Prostate gland (tissue), 2 donors: Measurements from ENCODE around the gene FSIP1. TPM values are rescaled to one million over a fixed set of nuclear protein-coding genes. Genes with fewer than 3 reads are reported as not detected.

Experiments
- DNase-seq: peaks from one replicate; pipeline ENCODE4 v3.0.0-alpha.2; 2019; ENCODE audit warnings: low spot score
- H3K27ac ChIP-seq, 2 donors: fragments of 200-600 bp; sonication (generic); 2 replicates each; pipeline ENCODE4 v1.5.1; 2017 to 2019
- H3K27me3 ChIP-seq: fragments of 200-600 bp; sonication (generic); replicated peaks from 2 replicates; pipeline ENCODE4 v1.5.1; 2019; ENCODE audit not compliant: insufficient read depth
- H3K36me3 ChIP-seq, 2 donors: fragments of 200-600 bp; sonication (generic); 1 replicate in 1 of 2; 2 replicates in 1 of 2; pipeline versions ENCODE4 v1.5.1 to v1.8.1; 2017 to 2019
- H3K4me1 ChIP-seq: fragments of 200-600 bp; sonication (generic); replicated peaks from 2 replicates; pipeline ENCODE4 v1.5.1; 2019
- H3K4me3 ChIP-seq, 2 donors: fragments of 200-600 bp; sonication (generic); 2 replicates each; pipeline ENCODE4 v1.5.1; 2017 to 2019
- H3K9me3 ChIP-seq: fragments of 200-600 bp; sonication (generic); 2 replicates; pipeline ENCODE4 v1.5.1; 2017
- CTCF ChIP-seq, 4 experiments: fragments of 200-600 bp in 2 of 4; fragments of 450-650 bp in 2 of 4; sonication (generic) in 2 of 4; IDR thresholded peaks; 1 replicate in 3 of 4; 2 replicates in 1 of 4; pipeline ENCODE4 v1.5.1; 2016 to 2019; ENCODE audit warnings: antibody characterized with exemption in 4 of 4, mild to moderate bottlenecking in 2 of 4, moderate library complexity in 2 of 4
- POLR2A ChIP-seq: fragments of 450-650 bp; IDR thresholded peaks from one replicate; pipeline ENCODE4 v1.6.1; 2016; ENCODE audit warnings: antibody characterized with exemption, mild to moderate bottlenecking
- POLR2AphosphoS5 ChIP-seq: sonication (generic); formaldehyde crosslinking; IDR thresholded peaks from one replicate; pipeline ENCODE4 v1.6.1; 2017; ENCODE audit warnings: antibody characterized with exemption
- WGBS: methylation state at CpG from one replicate; pipeline ENCODE4 v1.1.5; 2018; 5-methylcytosine and 5-hydroxymethylcytosine counted together
- intact Hi-C: fragments of 100-400 bp; cut with DNase I; formaldehyde crosslinking; loops from one replicate; pipeline ENCODE4 v1.14.2; 2022
- total RNA-seq, 2 donors: library from RNA; depleted of rRNA; stranded (reverse); fragments of >200 nt; gene quantifications; one replicate each; pipeline ENCODE4 v1.1.0, GENCODE V29; 2016

Gene FSIP1
- total RNA-seq, 2 donors from 2014 or later = 1.6 to 2.3 TPM

- TF ChIP-seq POLR2AphosphoS5 (no peak), CTCF (IDR thresholded peaks at IDR 0.05) (no peak), POLR2A (no peak)
- H3K27ac ChIP-seq = no peak overlapping the region
- H3K4me1 ChIP-seq = no peaks in the 10 kb centered on the region
- intact Hi-C loops = no loop called here
- DNase-seq = no peak
- no peaks in the 10 kb centered on the region for H3K36me3 ChIP-seq
- 82% methylated on average over 1 of the region's 1 CpG for WGBS
- H3K27me3 ChIP-seq = no peaks in the 10 kb centered on the region
- no peaks in the 10 kb centered on the region for H3K9me3 ChIP-seq
- H3K4me3 ChIP-seq = no peak overlapping the region
Observed at GRCh38 chr15:39621976-39622375, 160.7 kb downstream of the FSIP1 start.

DNA sequence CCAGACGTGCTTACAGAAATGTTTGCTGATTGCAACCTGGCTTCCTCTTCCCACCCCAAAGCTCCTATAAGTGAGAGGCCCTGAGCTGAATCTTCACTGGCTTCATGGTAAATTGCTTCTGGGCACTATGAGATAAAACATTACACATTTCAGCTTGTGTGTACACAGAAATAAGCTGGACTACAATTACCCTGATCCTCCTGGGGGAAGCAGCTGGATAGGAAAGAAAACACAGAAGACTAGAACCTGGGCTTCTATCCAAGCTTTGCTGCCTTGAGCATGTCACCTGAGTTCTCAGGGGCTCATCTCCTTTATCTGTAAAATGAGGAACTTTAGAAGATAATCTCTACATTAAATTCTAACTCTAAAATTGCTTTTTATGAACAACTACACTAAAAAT is 161.4 kb downstream of the FSIP1 start:
- no peak for DNase-seq
- Histone ChIP-seq H3K4me1 (no peaks in the 10 kb centered on the region), H3K4me3 (no peak overlapping the region), H3K27me3 (no peaks in the 10 kb centered on the region), H3K9me3 (no peaks in the 10 kb centered on the region), H3K36me3 (no peaks in the 10 kb centered on the region), H3K27ac (no peak overlapping the region)
- 95% methylated on average over 1 of the region's 1 CpG for WGBS
- intact Hi-C loops = no loop called here
- TF ChIP-seq POLR2AphosphoS5 = no peak

DNA sequence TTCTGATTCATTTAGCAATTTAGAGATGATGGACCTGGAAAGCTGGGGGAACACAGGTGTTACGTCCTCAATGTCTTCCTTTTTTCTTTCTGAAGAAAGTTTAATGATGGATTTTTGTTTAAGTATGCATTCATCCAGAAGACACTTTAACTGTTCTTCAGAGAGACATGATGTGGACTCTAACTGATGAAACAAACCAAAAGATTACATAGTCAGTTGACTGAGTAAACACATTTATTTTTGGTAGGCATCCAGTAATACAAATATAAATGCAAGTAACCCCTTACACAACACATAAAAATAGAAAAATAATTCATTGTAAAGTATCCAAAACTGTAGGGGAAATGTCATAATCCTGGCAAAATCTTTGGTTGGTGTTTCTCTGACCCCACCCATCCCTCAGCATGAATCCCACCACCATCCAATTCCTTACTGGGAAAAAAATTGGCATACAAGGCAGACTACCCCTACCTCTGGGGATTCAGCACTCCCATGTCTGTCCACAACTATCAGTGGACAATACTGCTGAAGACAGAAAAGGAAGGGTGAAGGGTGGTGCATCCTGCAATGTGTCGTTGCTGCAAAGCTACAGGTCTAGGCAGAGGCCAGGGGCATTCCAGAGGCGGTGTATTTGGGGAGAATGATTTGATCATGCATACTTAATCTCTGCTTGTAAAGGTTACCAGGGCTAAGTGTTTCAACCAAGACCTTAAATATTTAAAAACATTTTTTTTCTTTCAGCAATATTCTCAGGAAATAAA is 164.4 kb downstream of the FSIP1 start:
- no peak overlapping the region for H3K27ac ChIP-seq

GRCh38 chr15:39616731-39617455 is 165.7 kb downstream of the FSIP1 start:
- H3K36me3 ChIP-seq = no peaks in the 10 kb centered on the region
- no peaks in the 10 kb centered on the region for H3K4me1 ChIP-seq
- WGBS = 90% methylated on average over 6 of the region's 6 CpGs
- no peaks in the 10 kb centered on the region for H3K9me3 ChIP-seq
- no peak overlapping the region for H3K27ac ChIP-seq
- no peak overlapping the region for H3K4me3 ChIP-seq
- intact Hi-C loops = no loop called here
- no peak for DNase-seq
- H3K27me3 ChIP-seq = no peaks in the 10 kb centered on the region
- TF ChIP-seq POLR2AphosphoS5 (no peak), CTCF (IDR thresholded peaks at IDR 0.05) (no peak), POLR2A (no peak)

More for the DNA sequence above, 164.4 kb downstream of the FSIP1 start:
- DNase-seq = no peak
- no peaks in the 10 kb centered on the region for H3K36me3 ChIP-seq
- peak; percentile 20 for TF ChIP-seq POLR2AphosphoS5
- TF ChIP-seq POLR2A = no peak
- no peaks in the 10 kb centered on the region for H3K9me3 ChIP-seq
- H3K27me3 ChIP-seq = no peaks in the 10 kb centered on the region
- no peak overlapping the region for H3K4me3 ChIP-seq
- no peaks in the 10 kb centered on the region for H3K4me1 ChIP-seq
- WGBS = 50% methylated on average over 3 of the region's 3 CpGs
- intact Hi-C loops = no loop called here

DNA sequence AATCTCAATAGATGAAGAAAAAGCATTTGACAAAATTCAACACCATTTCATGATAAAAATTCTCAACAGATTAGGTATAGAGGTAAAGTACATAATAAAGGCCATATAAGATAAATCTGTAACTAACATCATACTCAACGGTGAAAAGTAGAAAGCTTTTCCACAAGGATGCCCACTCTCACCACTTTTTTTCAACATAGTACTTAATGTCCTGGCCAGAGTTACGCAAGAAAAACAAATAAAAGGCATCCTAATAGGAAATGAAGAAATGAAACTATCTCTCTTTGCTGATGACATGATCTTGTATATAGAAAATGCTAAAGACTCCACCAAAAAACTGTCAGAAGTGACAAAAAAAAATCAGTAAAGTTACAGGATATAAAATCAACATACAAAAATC is 168.8 kb downstream of the FSIP1 start:
- intact Hi-C loops = no loop called here
- Histone ChIP-seq H3K36me3 (no peaks in the 10 kb centered on the region), H3K27ac (no peak overlapping the region), H3K27me3 (no peaks in the 10 kb centered on the region), H3K4me3 (no peak overlapping the region), H3K4me1 (no peaks in the 10 kb centered on the region), H3K9me3 (no peaks in the 10 kb centered on the region)
- DNase-seq = no peak
- TF ChIP-seq CTCF (IDR thresholded peaks at IDR 0.05) = no peak
- TF ChIP-seq POLR2A = no peak
- no peak for TF ChIP-seq POLR2AphosphoS5
- 89% methylated on average over 2 of the region's 2 CpGs for WGBS

- H3K4me3 ChIP-seq = no peak overlapping the region
- no peaks in the 10 kb centered on the region for H3K9me3 ChIP-seq
- no peaks in the 10 kb centered on the region for H3K27me3 ChIP-seq
- no peaks in the 10 kb centered on the region for H3K4me1 ChIP-seq
- H3K36me3 ChIP-seq = no peaks in the 10 kb centered on the region
- DNase-seq = no peak
- TF ChIP-seq POLR2AphosphoS5 = no peak
- TF ChIP-seq CTCF (IDR thresholded peaks at IDR 0.05) = no peak
- TF ChIP-seq POLR2A = no peak
- H3K27ac ChIP-seq = no peak overlapping the region
- intact Hi-C loops = no loop called here
Observed at GRCh38 chr15:39613271-39613670, 169.4 kb downstream of the FSIP1 start.
